ENCODE data around the gene MFSD6. TPM values are rescaled to one million over a fixed set of nuclear protein-coding genes. Genes with fewer than 3 reads are reported as not detected.

Gene MFSD6
- total RNA-seq, 4 donors from 2014 or later, result 24.2 to 47.5 (median 42.0) TPM

- TF ChIP-seq, protein P1, sequence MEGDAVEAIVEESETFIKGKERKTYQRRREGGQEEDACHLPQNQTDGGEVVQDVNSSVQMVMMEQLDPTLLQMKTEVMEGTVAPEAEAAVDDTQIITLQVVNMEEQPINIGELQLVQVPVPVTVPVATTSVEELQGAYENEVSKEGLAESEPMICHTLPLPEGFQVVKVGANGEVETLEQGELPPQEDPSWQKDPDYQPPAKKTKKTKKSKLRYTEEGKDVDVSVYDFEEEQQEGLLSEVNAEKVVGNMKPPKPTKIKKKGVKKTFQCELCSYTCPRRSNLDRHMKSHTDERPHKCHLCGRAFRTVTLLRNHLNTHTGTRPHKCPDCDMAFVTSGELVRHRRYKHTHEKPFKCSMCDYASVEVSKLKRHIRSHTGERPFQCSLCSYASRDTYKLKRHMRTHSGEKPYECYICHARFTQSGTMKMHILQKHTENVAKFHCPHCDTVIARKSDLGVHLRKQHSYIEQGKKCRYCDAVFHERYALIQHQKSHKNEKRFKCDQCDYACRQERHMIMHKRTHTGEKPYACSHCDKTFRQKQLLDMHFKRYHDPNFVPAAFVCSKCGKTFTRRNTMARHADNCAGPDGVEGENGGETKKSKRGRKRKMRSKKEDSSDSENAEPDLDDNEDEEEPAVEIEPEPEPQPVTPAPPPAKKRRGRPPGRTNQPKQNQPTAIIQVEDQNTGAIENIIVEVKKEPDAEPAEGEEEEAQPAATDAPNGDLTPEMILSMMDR (IDR thresholded peaks at IDR 0.05; ENCODE audit: low read depth), result no peak
Measured at GRCh38 chr2:190481339-190481738, 73.2 kb downstream of the MFSD6 start.

GRCh38 chr2:190482451-190482850, 74.3 kb downstream of the MFSD6 start:
- TF ChIP-seq, protein P1 (IDR thresholded peaks at IDR 0.05; ENCODE audit: low read depth), result no peak

GRCh38 chr2:190486037-190486623, 78.0 kb downstream of the MFSD6 start:
- TF ChIP-seq, protein P1 (IDR thresholded peaks at IDR 0.05; ENCODE audit: low read depth), result no peak

DNA sequence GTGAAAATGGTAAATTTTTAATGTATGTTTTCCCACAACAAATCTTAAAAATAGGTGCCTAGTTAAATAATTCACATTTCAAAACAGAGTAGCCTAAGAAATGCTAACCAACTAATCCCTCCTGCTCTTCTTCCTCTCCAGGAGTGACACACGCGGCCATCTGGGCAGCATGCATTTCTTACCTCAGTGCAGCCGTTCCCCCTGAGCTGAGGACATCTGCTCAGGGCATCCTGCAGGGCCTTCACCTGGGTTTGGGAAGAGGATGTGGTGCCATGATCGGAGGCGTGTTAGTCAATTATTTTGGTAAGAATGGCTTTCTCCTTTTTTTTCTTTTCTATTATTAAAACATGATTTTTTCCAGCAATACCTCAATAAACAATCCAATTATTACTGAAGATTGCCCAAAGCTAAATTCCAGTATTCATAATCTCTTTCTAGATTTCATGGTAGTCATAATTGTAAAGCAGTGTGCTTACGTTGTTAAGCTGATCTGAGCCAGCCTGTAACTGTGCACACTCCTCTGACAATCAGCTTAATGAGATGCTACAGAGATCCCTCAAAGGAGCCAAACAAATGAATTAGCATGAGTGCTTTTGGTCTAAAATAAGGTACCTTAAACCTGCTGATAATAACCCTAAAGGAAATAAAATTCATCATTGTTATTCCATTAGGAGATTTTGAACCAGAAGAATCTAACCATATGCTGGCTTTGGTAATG, 80.5 kb downstream of the MFSD6 start:
- TF ChIP-seq, protein P1 (IDR thresholded peaks at IDR 0.05; ENCODE audit: low read depth), result no peak

- TF ChIP-seq, protein P1 (IDR thresholded peaks at IDR 0.05; ENCODE audit: low read depth), result no peak
Measured at GRCh38 chr2:190489475-190489874, 81.3 kb downstream of the MFSD6 start.

DNA sequence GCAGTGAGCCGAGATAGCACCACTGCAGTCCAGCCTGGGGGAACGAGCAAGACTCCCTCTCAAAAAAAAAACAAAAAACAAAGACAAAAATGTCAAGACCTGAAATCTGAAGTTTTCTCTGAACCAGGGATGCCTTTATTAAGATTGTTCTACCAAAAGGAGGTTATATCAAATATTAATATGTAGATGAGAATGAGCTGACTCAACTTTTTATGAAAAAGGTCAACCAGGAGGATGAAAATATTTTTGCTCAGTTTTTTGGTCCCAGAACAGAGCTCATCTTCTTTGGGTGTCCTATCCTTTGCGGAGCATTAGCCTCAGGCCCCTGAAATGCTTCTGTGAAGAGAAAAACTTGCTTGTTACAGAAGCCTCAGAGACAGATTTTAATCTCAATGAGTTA, 82.3 kb downstream of the MFSD6 start:
- TF ChIP-seq, protein P1 (IDR thresholded peaks at IDR 0.05; ENCODE audit: low read depth), result no peak

DNA sequence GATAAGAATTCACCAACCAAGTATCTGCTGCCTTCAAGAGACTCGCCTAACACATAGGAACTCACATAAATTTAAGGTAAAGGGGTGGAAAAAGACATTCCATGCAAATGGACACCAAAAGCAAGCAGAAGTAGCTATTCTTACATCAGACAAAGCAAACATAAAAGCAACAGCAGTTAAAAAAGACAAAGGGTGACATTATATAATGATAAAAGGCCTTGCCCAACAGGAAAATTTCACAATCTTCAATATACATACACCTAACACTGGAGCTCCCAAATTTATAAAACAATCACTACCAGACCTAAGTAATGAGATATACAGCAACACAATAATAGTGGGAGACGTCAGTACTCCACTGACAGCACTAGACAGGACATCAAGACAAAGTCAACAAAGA, 84.9 kb downstream of the MFSD6 start:
- TF ChIP-seq, protein P1 (IDR thresholded peaks at IDR 0.05; ENCODE audit: low read depth), result no peak

All from subcutaneous adipose tissue (tissue), 4 donors.